Tibial artery (tissue), 4 donors: ENCODE data around the gene KLHDC7A.

Source experiments
- DNase-seq, 2 donors: peaks; one replicate each; pipeline ENCODE4 v3.0.0-alpha.2; 2019
- H3K27ac ChIP-seq, 2 donors: fragments of 200-600 bp; sonication (generic) in 1 of 2; 1 replicate in 1 of 2; 2 replicates in 1 of 2; pipeline ENCODE4 v1.5.1; 2018 to 2019; ENCODE audit warnings: mild to moderate bottlenecking in 1 of 2
- H3K27me3 ChIP-seq, 2 donors: fragments of 200-600 bp; sonication (generic) in 1 of 2; one replicate each; pipeline versions ENCODE4 v1.5.1 to v1.6.0; 2016 to 2019
- H3K36me3 ChIP-seq, 3 donors: fragments of 200-600 bp; sonication (generic) in 2 of 3; one replicate each; pipeline ENCODE4 v1.5.1; 2016 to 2019; ENCODE audit warnings: mild to moderate bottlenecking in 2 of 3
- H3K4me1 ChIP-seq, 4 donors: fragments of 200-600 bp; sonication (generic) in 2 of 4; 1 replicate in 3 of 4; 2 replicates in 1 of 4; pipeline ENCODE4 v1.5.1; 2016 to 2019
- H3K4me3 ChIP-seq, 2 donors: fragments of 200-600 bp; sonication (generic) in 1 of 2; 1 replicate in 1 of 2; 2 replicates in 1 of 2; pipeline ENCODE4 v1.5.1; 2018 to 2019; ENCODE audit warnings: mild to moderate bottlenecking in 2 of 2
- H3K9me3 ChIP-seq, 3 donors: fragments of 200-600 bp; sonication (generic) in 1 of 3; one replicate each; pipeline ENCODE4 v1.5.1; 2016 to 2019
- intact Hi-C: fragments of 100-400 bp; cut with DNase I; formaldehyde crosslinking; loops from one replicate; pipeline ENCODE4 v1.15.0; 2023; ENCODE audit warnings: low total_unique reads
- TF ChIP-seq, protein P1 (sequence below), 2 experiments: fragments of 200-600 bp in 1 of 2; fragments of 450-650 bp in 1 of 2; IDR thresholded peaks; one replicate each; pipeline ENCODE4 v1.5.1; 2017 to 2019; ENCODE audit warnings: antibody characterized with exemption in 2 of 2, mild to moderate bottlenecking in 1 of 2, moderate library complexity in 1 of 2

KLHDC7A gene

DNA sequence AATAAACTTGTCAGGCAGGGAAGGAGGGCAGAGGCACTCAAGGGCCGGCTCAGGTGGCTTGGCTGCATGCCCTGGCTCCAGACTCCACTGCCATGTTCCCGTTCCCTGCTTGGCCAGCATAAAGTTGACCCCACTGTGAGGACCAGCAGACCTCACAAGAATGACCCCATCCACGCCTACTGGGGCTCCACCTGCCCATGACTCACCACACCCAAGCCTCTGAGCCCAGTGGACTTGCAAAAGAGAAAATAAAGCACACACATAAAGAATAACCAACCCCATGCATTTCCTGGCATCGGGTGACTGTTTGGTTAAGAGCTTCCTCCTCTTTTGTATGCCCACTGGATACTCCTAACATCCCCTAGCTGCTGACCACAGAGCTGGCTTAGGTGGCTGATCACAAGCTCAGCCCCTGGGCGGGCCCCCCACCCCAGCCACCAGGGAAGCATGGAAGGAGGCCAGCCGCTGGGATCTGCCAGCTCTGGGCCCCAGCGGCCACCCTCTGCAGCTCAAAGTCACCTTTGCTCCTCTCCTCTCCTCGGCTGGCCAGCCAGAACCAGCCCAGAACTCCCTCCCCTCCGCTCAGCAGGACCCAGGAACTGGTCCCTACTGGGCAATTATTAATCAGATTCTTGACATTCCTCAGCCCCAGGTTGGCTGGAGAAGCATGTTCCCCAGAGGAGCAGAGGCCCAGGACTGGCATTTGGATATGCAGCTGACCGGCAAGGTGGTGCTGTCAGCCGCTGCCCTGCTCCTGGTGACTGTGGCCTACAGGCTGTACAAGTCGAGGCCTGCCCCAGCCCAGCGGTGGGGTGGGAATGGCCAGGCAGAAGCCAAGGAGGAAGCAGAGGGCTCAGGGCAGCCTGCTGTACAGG, at the start of gene KLHDC7A:
KLHDC7A (plus strand) TSS at position 616 of the 875 bp plus-strand sequence; CDS start at position 668, 52 bp downstream.
- H3K27ac ChIP-seq: no peak within 1 kb of the TSS
- H3K4me1 ChIP-seq: peaks cover 0 to 15% (median 0%) of the 10 kb centered on the region in 4 donors

DNA sequence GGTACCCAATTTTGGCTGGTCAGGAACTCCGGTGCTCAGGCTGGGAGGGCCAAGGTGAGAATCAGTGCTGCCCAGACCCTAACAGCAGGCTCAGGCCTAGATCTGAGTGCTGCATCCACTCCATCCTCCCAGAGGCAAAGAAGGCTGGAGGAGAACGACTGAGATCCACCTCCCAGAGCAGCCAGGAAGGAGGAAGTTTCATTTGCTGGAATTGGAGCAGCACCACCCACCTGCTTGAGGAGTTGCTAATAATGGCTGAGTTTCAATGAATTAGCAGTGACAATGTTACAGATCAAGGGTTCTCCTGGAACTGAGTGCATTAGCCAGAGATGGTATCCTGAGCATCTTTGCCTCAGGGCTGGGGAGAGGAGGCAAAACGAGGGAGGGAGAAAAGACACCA, 46.7 kb upstream of the KLHDC7A start:
- TF ChIP-seq, protein P1, sequence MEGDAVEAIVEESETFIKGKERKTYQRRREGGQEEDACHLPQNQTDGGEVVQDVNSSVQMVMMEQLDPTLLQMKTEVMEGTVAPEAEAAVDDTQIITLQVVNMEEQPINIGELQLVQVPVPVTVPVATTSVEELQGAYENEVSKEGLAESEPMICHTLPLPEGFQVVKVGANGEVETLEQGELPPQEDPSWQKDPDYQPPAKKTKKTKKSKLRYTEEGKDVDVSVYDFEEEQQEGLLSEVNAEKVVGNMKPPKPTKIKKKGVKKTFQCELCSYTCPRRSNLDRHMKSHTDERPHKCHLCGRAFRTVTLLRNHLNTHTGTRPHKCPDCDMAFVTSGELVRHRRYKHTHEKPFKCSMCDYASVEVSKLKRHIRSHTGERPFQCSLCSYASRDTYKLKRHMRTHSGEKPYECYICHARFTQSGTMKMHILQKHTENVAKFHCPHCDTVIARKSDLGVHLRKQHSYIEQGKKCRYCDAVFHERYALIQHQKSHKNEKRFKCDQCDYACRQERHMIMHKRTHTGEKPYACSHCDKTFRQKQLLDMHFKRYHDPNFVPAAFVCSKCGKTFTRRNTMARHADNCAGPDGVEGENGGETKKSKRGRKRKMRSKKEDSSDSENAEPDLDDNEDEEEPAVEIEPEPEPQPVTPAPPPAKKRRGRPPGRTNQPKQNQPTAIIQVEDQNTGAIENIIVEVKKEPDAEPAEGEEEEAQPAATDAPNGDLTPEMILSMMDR (IDR thresholded peaks at IDR 0.05): no peak
- DNase-seq: no peak
- Histone ChIP-seq H3K27me3 (peaks cover 0 to 18% of the 10 kb centered on the region in 2 donors), H3K4me1 (no peaks in the 10 kb centered on the region), H3K36me3 (no peaks in the 10 kb centered on the region), H3K27ac (no peak overlapping the region), H3K9me3 (peaks cover 0 to 11% (median 8%) of the 10 kb centered on the region in 3 donors), H3K4me3 (no peak overlapping the region)
- intact Hi-C loops: no loop called here

More for the DNA sequence above, at the start of gene KLHDC7A:
- TF ChIP-seq, protein P1 (IDR thresholded peaks at IDR 0.05): no peak
- Histone ChIP-seq H3K4me3 (no peak within 1 kb of the TSS), H3K36me3 (no peaks in the 10 kb centered on the region), H3K27me3 (peaks cover 0 to 64% of the 10 kb centered on the region in 2 donors), H3K9me3 (no peaks in the 10 kb centered on the region)
- peak in 1 of 2 donors; percentile 29 for DNase-seq
- intact Hi-C loops: no loop called here

DNA sequence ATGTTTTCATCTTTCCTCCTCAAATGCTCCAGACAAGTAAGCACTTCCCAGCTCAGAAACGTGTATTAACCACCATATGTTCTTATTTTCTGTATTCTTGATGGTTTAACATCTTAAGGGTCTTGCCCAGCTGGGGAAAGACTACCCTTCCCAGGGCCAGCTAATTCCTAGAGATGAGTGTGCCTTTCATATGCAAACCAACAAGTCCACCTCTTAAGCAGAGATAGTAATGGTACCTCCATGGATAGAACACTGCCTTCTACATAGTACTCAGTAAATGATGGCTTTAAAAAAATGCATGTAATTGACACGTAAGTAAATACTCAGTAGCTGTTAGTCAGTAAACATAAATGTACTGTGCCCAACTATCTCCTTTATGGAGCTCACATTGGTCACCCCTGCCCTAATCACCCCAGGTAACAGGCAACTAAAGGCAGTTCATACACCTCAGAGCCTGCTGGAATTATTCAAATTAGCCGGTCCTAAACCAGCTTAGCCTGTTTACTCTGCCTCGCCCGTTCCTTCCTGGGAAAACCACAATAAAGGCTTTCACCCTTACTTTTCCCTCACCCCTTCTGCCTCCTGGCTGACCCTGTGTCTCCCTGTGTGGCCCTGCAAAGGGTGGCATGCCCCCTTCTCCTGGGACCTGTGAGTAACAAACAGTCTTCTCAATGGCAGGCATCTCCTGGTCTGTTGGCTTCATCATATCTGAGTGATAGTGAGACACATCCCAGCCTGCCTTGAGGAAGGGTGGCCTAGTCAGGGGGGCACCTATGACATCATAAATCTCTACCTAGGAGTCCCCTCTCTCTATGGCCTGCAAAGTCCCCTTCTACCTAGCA, 40.1 kb upstream of the KLHDC7A start:
- no peak overlapping the region for H3K4me3 ChIP-seq
- intact Hi-C loops: no loop called here
- no peaks in the 10 kb centered on the region for H3K36me3 ChIP-seq
- no peak overlapping the region for H3K27ac ChIP-seq
- H3K27me3 ChIP-seq: peaks cover 0 to 20% of the 10 kb centered on the region in 2 donors
- peaks cover 0 to 9% (median 0%) of the 10 kb centered on the region in 3 donors for H3K9me3 ChIP-seq
- no peak for DNase-seq
- TF ChIP-seq, protein P1 (IDR thresholded peaks at IDR 0.05): no peak
- no peaks in the 10 kb centered on the region for H3K4me1 ChIP-seq

DNA sequence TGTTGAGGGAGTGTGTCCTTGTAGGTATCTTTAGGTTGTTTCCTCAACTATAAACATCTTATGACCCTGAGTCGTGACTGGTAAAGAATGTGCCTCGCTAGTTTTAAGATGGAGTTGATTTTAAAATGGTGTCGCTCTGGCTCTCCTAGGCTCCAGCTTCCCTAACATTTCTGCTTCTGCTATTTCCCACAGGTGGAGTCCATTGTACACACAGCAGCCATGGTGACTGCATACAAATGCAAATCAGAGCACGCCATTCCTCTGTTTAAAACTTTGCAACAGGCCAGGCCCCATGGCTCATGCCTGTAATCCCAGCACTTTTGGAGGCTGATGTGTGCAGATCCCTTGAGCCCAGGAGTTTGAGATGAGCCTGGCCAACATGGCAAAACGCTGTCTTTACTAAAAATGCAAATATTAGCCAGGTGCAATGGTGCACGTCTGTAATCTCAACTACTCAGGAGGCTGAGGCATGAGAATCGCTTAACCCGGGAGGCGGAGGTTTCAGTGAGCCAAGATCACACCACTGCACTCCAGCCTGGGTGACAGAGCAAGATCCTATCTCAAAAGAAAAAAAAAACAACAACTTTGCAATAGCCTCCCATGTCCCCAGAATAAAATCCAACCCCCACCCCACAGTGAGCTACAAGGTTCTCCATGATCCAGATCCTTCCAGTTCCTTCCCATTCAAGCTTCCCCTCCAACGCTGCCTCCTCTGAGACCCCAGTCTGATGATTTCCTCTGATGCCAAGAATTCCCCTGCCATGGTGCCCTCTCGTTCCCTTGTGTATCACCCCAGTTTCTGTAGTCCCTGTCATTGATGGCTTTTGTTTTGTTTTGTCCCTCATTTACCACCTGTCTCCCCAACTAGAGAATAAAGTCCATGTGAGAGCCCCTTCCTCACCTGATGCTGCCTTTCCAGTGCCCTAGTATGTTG, 36.9 kb upstream of the KLHDC7A start:
- Histone ChIP-seq H3K4me1 (no peaks in the 10 kb centered on the region), H3K27ac (no peak overlapping the region), H3K27me3 (peaks cover 0 to 38% of the 10 kb centered on the region in 2 donors), H3K4me3 (no peak overlapping the region), H3K9me3 (peaks cover 0 to 5% (median 0%) of the 10 kb centered on the region in 3 donors), H3K36me3 (no peaks in the 10 kb centered on the region)
- no peak for DNase-seq
- TF ChIP-seq, protein P1 (IDR thresholded peaks at IDR 0.05): no peak
- intact Hi-C loops: no loop called here

DNA sequence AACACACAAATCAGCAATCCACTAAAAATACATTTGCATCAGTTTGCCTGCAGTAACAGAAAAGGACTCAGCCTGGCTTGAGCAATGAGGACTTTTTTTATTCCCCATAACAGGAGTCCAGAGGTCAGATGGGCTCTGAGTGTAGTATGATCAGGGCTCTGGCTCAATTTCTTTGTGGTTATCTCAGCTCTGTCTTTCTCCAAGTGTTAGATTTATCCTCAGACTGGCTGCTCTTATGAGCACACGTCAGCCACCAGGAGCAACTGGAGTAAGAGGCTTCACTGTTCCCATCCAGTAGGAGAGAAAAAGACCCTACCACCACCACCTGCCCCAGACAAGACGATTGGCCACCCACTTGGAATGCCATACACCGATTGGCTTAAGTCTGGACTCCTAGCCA, 36.2 kb upstream of the KLHDC7A start:
- DNase-seq: no peak
- TF ChIP-seq, protein P1 (IDR thresholded peaks at IDR 0.05): no peak
- intact Hi-C loops: no loop called here

More for the DNA sequence above, 36.2 kb upstream of the KLHDC7A start:
- H3K4me3 ChIP-seq: no peak overlapping the region
- no peaks in the 10 kb centered on the region for H3K4me1 ChIP-seq
- H3K36me3 ChIP-seq: no peaks in the 10 kb centered on the region
- peaks cover 0 to 5% (median 0%) of the 10 kb centered on the region in 3 donors for H3K9me3 ChIP-seq
- no peak overlapping the region for H3K27ac ChIP-seq
- peaks cover 0 to 45% of the 10 kb centered on the region in 2 donors for H3K27me3 ChIP-seq
